H9 (cell line): ENCODE results near the gene ZNF76. TPM values are rescaled to one million over a fixed set of nuclear protein-coding genes. Genes with fewer than 3 reads are reported as not detected.
"Not testable (repeated sequence)": the region's sequence is repeated elsewhere in the genome, so short reads cannot be mapped to it uniquely, and the experiment has no call there.

ENCODE experiments used
- DNase-seq: peaks from one replicate; pipeline ENCODE4 v3.0.0-alpha.2; 2017
- H2AFZ ChIP-seq: one replicate; pipeline ENCODE4 v1.6.1; 2013; ENCODE audit warnings: mild to moderate bottlenecking, low read length, control low read depth, moderate library complexity
- H2AK5ac ChIP-seq: 2 replicates; pipeline ENCODE4 v1.6.1; 2013; ENCODE audit warnings: low read length, control low read depth, mixed read lengths; ENCODE audit not compliant: insufficient read length
- H2BK120ac ChIP-seq: one replicate; pipeline ENCODE4 v1.6.1; 2013; ENCODE audit warnings: low read depth, mild to moderate bottlenecking, low read length, control low read depth, inconsistent platforms; ENCODE audit not compliant: poor library complexity, severe bottlenecking
- H2BK12ac ChIP-seq: 2 replicates; pipeline ENCODE4 v1.6.1; 2013; ENCODE audit warnings: low read length, control low read depth, mixed read lengths, low read depth; ENCODE audit not compliant: insufficient read length
- H2BK15ac ChIP-seq: 2 replicates; pipeline ENCODE4 v1.6.1; 2013; ENCODE audit warnings: low read depth, low read length, control low read depth
- H2BK20ac ChIP-seq: one replicate; pipeline ENCODE4 v1.6.1; 2013; ENCODE audit warnings: low read depth, mild to moderate bottlenecking, low read length, control low read depth, inconsistent platforms; ENCODE audit not compliant: poor library complexity, severe bottlenecking
- H2BK5ac ChIP-seq: 2 replicates; pipeline ENCODE4 v1.6.1; 2013; ENCODE audit warnings: low read length, control low read depth, mixed read lengths; ENCODE audit not compliant: insufficient read length
- H3K14ac ChIP-seq: 2 replicates; pipeline ENCODE4 v1.6.1; 2013; ENCODE audit warnings: low read length, control low read depth; ENCODE audit not compliant: insufficient read depth
- H3K18ac ChIP-seq: 2 replicates; pipeline ENCODE4 v1.6.1; 2013; ENCODE audit warnings: low read depth, mild to moderate bottlenecking, mixed read lengths, low read length, control low read depth; ENCODE audit not compliant: insufficient read length
- H3K23ac ChIP-seq: 2 replicates; pipeline ENCODE4 v1.6.1; 2013; ENCODE audit warnings: low read length, control low read depth, mixed read lengths, low read depth; ENCODE audit not compliant: insufficient read length
- H3K23me2 ChIP-seq: 2 replicates; pipeline ENCODE4 v1.6.1; 2013; ENCODE audit warnings: low read depth, mild to moderate bottlenecking, mixed read lengths, low read length, control low read depth; ENCODE audit not compliant: insufficient read length, poor library complexity, severe bottlenecking
- H3K27ac ChIP-seq: 2 replicates; pipeline ENCODE4 v1.5.1; 2013; ENCODE audit warnings: low read length, control low read depth, mixed read lengths, low read depth; ENCODE audit not compliant: insufficient read length
- H3K27me3 ChIP-seq: 2 replicates; pipeline ENCODE4 v1.6.1; 2013; ENCODE audit warnings: low read length, control low read depth, inconsistent platforms; ENCODE audit not compliant: insufficient read depth
- H3K4ac ChIP-seq: 2 replicates; pipeline ENCODE4 v1.6.1; 2013; ENCODE audit warnings: low read depth, mild to moderate bottlenecking, control low read depth, inconsistent platforms, low read length, moderate library complexity
- H3K4me1 ChIP-seq: 2 replicates; pipeline ENCODE4 v1.6.1; 2013; ENCODE audit warnings: low read length, control low read depth, inconsistent platforms; ENCODE audit not compliant: insufficient read depth
- H3K4me2 ChIP-seq: 2 replicates; pipeline ENCODE4 v1.6.1; 2013; ENCODE audit warnings: low read length, control low read depth, mixed read lengths; ENCODE audit not compliant: insufficient read length, insufficient read depth
- H3K56ac ChIP-seq: 2 replicates; pipeline ENCODE4 v1.6.1; 2013; ENCODE audit warnings: low read depth, mild to moderate bottlenecking, mixed read lengths, low read length, control low read depth; ENCODE audit not compliant: insufficient read length
- H3K79me1 ChIP-seq: 2 replicates; pipeline ENCODE4 v1.6.1; 2013; ENCODE audit warnings: low read depth, mild to moderate bottlenecking, moderate library complexity, low read length, control low read depth, inconsistent platforms; ENCODE audit not compliant: insufficient read depth, poor library complexity, severe bottlenecking
- H3K79me2 ChIP-seq: 2 replicates; pipeline ENCODE4 v1.6.1; 2013; ENCODE audit warnings: low read length, control low read depth, inconsistent platforms; ENCODE audit not compliant: insufficient read depth
- H3K9ac ChIP-seq: 2 replicates; pipeline ENCODE4 v1.6.1; 2013; ENCODE audit warnings: low read length, control low read depth, mixed read lengths; ENCODE audit not compliant: insufficient read length; ENCODE audit errors: extremely low read depth
- H3K9me3 ChIP-seq: one replicate; pipeline ENCODE4 v1.6.1; 2013; ENCODE audit warnings: low read depth, low read length, inconsistent platforms; ENCODE audit not compliant: control insufficient read depth
- H3T11ph ChIP-seq: one replicate; pipeline ENCODE4 v1.6.1; 2013; ENCODE audit warnings: mild to moderate bottlenecking, low read length, control low read depth, inconsistent platforms
- H4K20me1 ChIP-seq: one replicate; pipeline ENCODE4 v1.6.1; 2013; ENCODE audit not compliant: control insufficient read depth, insufficient read length, insufficient read depth
- H4K5ac ChIP-seq: 2 replicates; pipeline ENCODE4 v1.6.1; 2013; ENCODE audit warnings: low read depth, mild to moderate bottlenecking, mixed read lengths, low read length, control low read depth; ENCODE audit not compliant: insufficient read length
- H4K8ac ChIP-seq: replicated peaks from 2 replicates; pipeline ENCODE4 v1.6.1; 2013; ENCODE audit warnings: low read length, control low read depth, mixed read lengths, low read depth; ENCODE audit not compliant: insufficient read length
- H4K91ac ChIP-seq: 2 replicates; pipeline ENCODE4 v1.6.1; 2013; ENCODE audit warnings: low read depth, mild to moderate bottlenecking, moderate library complexity, mixed read lengths, low read length, control low read depth; ENCODE audit not compliant: insufficient read length
- H3K27ac Mint-ChIP-seq, 3 experiments: 2 replicates in 2 of 3; 3 replicates in 1 of 3; pipeline ENCODE4 v1.8.0; 2020 to 2021; ENCODE audit warnings: mixed read lengths in 3 of 3, mild to moderate bottlenecking in 1 of 3, moderate library complexity in 1 of 3
- H3K27me3 Mint-ChIP-seq: 2 replicates; pipeline ENCODE4 v1.8.0; 2021; ENCODE audit warnings: low read depth, mild to moderate bottlenecking, moderate library complexity, mixed read lengths
- H3K36me3 Mint-ChIP-seq, 3 experiments: 2 replicates in 2 of 3; 3 replicates in 1 of 3; pipeline ENCODE4 v1.8.0; 2020 to 2021; ENCODE audit warnings: low read depth in 3 of 3, mixed read lengths in 3 of 3; ENCODE audit not compliant: insufficient read depth in 1 of 3
- H3K4me1 Mint-ChIP-seq, 2 experiments: 2 replicates each; pipeline ENCODE4 v1.8.0; 2020; ENCODE audit warnings: mixed read lengths in 2 of 2
- H3K4me3 Mint-ChIP-seq, 2 experiments: 2 replicates in 1 of 2; 3 replicates in 1 of 2; pipeline ENCODE4 v1.8.0; 2020 to 2021; ENCODE audit warnings: mild to moderate bottlenecking in 2 of 2, mixed read lengths in 2 of 2, moderate library complexity in 1 of 2
- H3K9me3 Mint-ChIP-seq, 2 experiments: 2 replicates in 1 of 2; 3 replicates in 1 of 2; pipeline ENCODE4 v1.8.0; 2020; ENCODE audit warnings: mild to moderate bottlenecking in 2 of 2, mixed read lengths in 2 of 2, moderate library complexity in 1 of 2
- WGBS: extraction: QIAGEN DNeasy Blood & Tissue Kit; methylation state at CpG from one replicate; pipeline ENCODE4 v1.1.7; 2013; ENCODE audit warnings: missing lambda C conversion rate, low lambda C conversion rate, mixed read lengths; ENCODE audit not compliant: insufficient read length; ENCODE audit errors: extremely low coverage; 5-methylcytosine and 5-hydroxymethylcytosine counted together
- total RNA-seq: library from RNA; stranded (reverse); gene quantifications from 2 replicates; pipeline ENCODE4 v1.2.1, GENCODE V29; 2021

ZNF76 gene
- total RNA-seq, 1 experiment from 2014 or later: 21.1 TPM

- H3K23ac ChIP-seq, H2BK20ac ChIP-seq, H3K4me1 ChIP-seq, H4K5ac ChIP-seq, H4K20me1 ChIP-seq, H4K91ac ChIP-seq, H2AK5ac ChIP-seq, H3K4me3 Mint-ChIP-seq, H2BK120ac ChIP-seq, H3K27ac ChIP-seq, H3K27me3 ChIP-seq, H3K27ac Mint-ChIP-seq, H3K56ac ChIP-seq, H4K8ac ChIP-seq, H3K18ac ChIP-seq, H3K14ac ChIP-seq, H2BK12ac ChIP-seq, H3K79me2 ChIP-seq, H3K79me1 ChIP-seq, H2BK15ac ChIP-seq, H2BK5ac ChIP-seq, H3K36me3 Mint-ChIP-seq, H3K9me3 ChIP-seq, H3K23me2 ChIP-seq, H2AFZ ChIP-seq, H3K9ac ChIP-seq, H3K9me3 Mint-ChIP-seq, H3K27me3 Mint-ChIP-seq, DNase-seq, H3K4ac ChIP-seq, H3T11ph ChIP-seq, H3K4me2 ChIP-seq, H3K4me1 Mint-ChIP-seq: not testable (repeated sequence)
- WGBS: no CpG with 5 or more reads among the region's 2 CpGs
These were observed 49.0 kb downstream of the ZNF76 start for GRCh38 chr6:35308543-35308942.
